ENCODE results near the gene IFNA17.
"Not testable (repeated sequence)": the region's sequence is repeated elsewhere in the genome, so short reads cannot be mapped to it uniquely, and the experiment has no call there.

The IFNA17 gene

DNA sequence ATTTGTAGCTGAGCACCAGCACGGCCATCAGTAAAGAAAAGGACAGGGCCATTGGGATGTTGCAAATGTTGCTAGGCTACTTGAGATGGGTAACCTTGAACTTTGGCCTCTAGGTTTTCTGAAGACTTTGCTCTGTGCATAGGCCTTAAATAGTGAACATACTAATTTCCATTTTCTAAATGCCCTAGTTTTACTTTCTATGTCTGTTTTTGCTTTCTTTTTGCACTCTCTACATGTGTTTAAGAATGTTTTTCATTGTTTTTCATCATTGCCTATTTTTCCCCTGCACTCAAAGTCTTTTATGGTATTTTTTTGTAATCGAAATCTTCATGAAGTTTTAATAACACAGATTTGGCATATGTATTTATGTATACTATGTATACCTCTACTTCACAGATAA, at the start of gene IFNA17:
Gene IFNA17 (minus strand): TSS at position 101 of the 400 bp plus-strand sequence. CDS start 49 bp downstream, at position 52.
- FAIRE-seq: no peak

DNA sequence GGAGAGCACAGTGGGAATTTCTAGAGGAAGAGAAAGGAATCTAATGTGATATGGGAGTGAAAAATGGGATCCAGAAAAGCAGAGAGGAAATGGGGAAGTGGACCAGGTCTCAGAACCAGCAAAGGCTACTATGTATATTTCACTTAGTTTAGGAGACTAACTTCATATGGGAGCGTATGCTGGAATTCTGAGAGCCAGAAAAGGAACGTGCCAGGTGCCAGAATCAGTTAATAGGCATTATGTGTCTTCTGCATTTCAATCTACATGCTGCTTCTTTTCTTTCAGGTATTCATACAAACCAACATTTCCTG, 40.3 kb upstream of the IFNA17 start:
- FAIRE-seq: no peak

DNA sequence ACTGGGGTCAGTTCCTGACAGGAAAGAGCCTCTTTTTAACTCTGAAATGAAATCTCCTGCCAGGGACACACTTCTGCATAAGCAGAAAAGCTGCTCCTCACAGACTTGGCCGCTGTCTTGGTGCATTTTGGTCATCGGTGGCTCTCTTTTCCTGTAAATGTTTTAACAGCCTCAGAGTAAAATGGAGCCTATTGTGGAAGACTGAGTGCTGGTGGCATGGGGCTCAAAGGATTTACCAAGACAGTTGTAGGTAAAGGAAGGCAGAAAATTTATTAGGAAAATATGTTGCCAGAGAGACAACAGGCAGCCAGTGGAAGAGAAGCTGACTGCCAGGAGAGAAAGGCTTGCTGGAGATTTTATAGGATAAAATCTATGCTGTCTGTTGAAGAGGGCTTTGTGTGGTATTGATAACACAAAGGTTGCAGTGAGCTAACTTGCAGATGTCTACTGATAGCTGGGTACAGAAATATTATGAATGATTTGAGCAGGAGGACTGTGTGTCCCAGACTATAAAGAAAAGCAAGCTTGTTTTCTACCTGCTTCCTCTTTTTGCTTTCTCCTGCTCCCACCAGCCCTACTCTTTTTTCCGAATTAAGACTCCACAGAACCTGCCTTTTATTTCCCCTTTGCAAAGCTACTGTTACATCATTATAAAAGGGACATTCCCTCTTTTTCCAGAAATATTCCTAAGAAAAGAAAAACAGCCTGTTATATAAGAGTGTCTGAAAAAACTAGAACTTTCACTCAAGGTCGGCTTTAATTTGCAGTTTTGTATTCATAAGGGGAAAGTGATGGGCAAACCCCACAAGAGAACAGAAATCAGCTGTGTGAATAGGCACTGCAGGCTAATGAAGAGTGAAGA, 39.7 kb upstream of the IFNA17 start:
- FAIRE-seq: no peak

DNA sequence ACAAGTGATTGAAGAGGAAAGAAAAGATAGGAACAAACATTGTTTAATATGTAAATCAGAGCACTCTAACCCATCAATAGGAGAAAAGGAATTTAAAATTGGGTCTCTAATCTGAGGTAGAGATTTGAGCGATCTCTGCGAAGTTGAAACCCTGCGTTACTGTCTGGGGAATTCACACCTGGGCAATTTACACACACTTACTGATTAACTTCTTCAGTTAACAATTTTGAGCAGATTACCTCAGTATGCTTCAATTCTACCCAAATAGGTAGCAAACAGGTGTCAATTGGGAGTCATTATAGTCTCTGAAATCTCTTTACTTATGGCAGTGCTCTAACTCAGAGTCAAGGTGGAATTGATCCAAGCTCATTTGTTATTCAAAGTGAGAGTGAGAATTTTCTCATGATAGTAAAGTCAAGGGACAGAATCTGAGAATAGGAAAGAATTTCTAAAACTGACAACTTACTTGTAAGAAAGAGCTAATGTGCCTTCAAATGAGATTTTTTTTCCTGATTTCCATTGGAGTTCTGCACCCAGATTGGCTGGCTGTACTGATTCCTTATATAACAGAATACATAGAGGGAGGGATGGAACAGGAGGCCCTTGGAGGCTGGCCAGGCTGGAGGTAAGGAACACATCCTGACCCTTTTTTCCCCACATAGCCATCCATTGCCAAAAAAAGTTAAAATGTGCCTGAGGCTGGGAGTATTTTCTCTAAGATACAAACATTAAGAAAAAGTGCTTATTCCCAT, 38.9 kb upstream of the IFNA17 start:
- FAIRE-seq: no peak

DNA sequence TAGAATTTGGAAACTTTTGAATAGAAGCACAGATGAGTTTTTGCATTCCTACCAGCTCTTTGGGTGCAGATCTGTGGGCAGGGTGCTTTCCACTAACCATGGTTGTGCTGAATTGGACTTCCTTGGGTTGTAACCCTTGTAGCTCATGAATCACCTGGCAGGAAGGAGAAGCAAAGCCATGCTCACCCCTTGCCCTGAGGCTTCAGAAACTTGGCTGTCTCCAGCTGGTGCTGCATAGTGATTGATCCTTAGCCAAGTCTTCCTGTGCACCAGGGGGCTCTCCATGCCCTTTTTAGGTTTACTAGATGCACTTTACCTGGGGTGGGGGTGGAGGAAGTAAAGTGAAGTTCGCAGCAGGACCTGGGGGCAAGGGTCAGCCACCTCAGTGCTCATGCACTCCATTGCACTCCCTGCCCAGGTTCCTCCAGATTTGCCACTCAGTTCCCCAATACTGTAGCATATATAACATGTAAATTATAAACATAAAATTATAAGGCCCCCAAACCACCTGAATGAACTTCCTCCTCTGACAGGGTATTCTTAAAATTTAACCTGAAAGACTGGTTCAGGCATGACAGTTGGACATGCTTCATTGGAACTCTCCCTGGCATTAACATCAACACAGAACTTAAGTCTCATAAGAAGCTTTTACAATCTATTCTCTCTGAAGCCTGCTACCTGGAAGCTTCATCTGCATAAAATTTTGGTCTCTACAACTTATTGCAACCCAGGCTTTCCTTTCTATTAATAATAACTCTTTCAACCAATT, 37.6 kb upstream of the IFNA17 start:
- FAIRE-seq: no peak

DNA sequence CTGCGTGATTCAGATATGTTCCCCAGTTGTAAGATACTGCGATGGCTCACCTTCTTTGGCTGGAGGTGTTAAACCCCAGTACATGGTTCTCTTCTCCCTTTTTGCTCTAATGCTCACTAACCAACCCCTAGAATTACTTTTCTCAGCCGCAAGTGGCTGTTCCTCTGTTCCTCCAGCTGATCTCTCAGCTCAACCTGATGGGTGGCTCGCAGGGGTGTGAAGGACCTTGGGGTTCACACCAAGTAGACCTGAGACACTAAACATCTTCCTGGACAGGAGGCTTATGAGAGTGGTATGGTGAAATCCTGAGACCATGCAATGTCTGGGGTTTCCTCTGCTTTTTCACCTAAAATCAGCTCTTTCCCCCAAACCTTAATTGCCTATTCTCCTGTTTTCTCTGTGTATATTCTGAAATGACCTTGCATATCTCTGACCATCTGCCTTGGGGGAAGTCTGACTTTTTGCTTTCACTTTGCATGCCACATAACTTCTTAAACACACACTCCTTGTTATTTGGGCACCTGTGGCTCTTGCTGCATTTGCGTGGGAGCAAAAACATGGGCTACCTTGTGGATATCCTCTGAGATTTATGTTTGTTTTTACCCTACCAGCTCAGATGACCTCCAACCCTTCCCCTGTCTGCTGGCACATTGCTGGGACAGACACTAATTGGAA, 27.7 kb upstream of the IFNA17 start:
- FAIRE-seq: no peak

DNA sequence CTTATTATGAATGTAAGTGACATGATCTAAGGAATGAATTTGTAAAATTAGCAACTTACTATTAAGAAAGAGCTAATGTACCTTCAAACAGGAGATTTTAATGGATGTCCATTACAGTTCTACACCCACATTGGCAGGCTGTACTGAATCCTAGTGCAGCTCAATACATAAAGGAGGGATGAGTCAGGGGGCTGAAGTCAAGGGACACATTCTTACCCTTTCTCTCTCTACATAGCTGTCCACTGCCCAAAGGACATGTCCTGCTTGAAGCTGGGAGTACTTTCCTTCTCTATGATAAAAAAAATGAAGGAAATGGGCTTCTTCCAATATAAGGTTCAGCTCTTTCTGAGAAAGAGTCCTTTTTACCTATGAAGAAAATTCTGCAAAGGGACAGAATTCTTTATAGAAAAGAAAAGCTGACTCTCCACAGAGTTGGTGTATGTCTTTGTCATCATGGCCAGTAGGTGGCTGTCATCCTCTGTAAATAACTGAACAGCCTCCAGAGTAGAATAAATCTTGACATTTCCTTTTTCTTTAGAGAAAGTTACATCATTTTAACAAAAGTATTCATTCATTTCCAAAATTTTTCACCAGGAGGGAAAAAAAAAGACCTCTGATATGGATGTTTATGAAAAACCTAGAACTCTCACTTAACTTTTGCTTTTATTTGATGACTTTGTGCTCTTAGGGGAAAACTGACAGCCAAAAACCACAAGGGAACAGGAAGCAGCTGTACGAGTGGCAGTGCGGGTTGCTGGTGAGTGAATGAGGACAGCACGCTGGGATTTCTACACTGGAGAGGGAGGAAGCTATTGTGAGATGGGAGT, 24.9 kb upstream of the IFNA17 start:
- FAIRE-seq: peak; percentile 13

DNA sequence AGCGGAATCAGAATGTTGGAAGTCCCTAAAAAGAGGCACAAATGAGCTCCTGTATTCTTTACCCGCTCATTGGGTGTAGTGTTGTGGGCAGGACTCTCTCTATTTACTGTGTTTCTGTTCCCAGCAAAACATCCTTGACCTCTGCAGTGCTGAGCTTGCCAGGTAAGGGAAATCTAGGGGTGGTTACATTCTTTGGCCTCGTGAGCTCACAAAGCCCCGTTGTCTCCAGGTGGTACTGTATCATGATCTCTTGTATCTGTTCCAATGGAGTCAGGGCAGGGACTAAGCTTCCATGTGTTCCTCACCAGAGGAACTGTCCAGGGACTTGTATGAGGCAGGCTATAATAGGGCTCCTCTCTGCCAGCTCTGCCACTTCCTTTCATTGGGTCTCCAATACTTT, 23.6 kb upstream of the IFNA17 start:
- FAIRE-seq: no peak

DNA sequence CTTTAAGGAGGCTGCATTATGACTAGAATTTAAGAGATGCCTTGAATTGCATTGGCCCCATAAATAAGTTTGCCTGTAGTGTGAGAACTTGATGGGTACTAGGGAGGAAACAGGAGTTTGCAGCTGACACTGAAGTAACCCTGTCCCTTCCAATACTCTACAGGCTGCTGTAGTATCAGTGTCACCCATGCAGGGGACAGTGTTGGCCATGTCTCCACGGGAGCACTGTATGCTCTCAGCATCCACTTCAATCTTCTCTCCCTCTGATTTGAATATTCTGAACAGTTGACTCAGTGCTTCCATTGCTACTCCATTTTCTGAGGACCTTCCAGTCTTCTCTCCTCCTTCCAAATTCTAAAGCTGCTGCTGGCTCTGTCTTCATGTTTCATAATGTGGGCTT, 23.2 kb upstream of the IFNA17 start:
- no peak for FAIRE-seq

DNA sequence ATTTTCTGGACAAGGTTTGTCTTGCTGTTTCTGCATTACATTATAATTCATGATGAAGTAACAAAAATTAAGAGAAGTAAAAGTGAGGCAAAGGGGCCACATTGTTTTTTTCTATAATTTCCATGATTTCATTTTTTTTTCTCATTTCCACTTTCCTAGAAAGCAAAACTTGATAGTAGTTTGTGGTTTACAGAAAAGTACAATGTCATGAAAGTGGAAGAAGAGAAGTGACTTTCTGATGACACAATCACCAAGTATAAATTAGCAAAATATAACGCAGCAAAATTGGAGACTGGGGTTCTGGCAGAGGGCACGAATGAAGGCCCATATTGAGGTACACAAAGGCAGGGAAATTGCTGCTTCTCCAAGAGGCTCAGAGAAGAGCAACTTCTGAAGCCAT, 16.8 kb upstream of the IFNA17 start:
- FAIRE-seq: no peak

DNA sequence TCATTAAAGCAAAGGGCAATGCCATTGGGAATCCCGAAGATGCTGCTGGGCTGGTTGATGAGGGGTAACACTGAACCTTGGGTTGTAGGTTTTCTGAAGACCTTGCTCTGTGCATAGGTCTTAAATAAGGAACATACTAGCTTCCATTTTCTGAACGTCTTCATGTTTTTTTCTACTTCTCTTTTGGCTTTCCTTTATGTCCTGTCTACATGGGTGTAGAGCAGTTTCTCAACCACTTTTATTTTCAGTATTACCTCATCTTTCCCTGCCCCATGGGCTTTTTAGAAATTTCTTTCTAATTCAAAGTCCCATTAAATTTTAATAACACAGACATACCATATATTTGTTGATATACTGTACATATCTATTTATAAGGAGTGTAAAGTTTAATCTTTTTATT, 11.9 kb upstream of the IFNA17 start, which contains the start of gene IFNA14:
Gene IFNA14 (minus strand): TSS at position 95 of the 400 bp plus-strand sequence. CDS start 70 bp downstream, at position 25.
- FAIRE-seq: no peak

DNA sequence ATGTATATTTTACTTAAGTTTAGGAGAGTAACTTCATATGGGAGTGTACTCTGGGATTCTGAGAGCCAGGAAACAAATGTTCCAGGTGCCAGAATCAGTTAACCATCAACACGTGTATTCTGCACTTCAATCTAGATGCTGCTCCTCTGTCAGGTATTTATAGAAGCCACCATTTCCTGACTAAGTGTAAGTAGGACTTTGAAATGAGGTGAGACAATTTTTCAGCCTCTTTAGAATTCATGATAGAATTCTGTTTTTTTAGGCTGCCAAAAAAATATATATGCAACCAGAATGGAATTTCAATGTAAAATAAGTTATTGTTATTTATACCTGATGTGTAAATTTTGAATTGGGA, 8.3 kb upstream of the IFNA17 start:
- not testable (repeated sequence) for FAIRE-seq

DNA sequence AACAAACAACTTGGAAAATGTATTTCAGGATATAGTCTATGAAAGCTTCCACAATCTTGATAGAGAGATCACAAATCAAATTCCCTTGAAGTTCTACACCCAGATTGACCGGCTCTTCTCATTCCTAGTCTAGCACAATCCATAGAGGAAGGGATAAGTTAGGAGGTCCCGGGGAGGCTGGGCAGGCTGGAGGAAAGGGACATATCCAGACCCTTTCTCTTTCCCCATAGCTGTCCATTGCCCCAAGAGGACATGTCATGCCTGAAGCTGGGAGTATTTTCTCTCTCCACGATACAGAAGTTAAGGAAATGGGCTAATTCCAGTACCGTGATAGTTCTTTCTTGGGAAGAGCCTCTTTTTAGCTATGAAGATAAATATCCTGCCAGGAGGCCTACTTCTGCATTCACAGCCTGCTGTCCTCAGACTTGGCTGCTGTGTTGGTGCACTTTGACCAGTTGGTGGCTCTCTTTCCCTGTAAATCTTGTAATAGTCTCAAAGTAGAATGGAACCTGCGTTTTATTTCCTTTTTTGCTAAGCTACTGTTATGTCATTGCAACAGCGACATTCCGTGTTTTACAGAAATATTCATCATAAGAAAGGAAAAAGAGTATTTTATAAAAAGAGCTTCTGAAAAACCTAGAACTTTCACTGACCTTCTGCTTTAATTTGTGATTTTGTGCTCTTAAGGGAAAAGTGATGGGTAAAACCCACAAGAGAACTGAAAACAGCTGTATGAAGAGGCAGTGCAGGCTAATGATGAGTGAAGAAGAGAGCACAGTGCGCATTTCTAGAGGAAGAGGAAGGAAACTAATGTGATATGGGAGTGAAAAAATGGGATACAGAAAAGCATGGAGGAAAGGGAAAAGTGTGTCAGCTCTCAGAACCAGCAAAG, 7.7 kb upstream of the IFNA17 start:
- FAIRE-seq: peak; percentile 57

DNA sequence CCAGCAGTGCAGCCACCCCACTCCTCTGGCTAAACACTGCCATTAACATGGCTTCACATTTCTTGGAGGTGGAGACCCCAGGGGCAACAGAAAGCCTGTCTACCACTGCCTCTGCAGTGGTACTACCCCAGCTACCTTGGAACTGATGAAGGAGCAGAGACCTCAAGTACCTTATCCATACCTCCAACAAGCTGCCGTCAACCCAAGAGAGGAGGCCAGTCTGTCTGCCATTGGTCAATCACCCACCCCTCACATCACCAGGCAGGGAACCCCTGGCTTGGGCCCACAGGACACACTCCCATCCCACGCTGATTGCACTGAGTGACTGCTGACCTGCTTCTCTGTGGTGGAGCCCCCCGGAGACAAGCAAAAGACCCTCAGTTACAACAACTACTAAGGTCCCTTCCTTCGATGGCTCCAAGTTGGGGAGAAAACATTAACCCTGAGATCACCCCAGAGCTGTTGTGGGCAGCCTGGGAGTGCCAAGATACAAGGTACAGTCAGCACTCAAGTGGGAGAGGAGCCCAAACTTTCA, 6.2 kb upstream of the IFNA17 start:
- no peak for FAIRE-seq

DNA sequence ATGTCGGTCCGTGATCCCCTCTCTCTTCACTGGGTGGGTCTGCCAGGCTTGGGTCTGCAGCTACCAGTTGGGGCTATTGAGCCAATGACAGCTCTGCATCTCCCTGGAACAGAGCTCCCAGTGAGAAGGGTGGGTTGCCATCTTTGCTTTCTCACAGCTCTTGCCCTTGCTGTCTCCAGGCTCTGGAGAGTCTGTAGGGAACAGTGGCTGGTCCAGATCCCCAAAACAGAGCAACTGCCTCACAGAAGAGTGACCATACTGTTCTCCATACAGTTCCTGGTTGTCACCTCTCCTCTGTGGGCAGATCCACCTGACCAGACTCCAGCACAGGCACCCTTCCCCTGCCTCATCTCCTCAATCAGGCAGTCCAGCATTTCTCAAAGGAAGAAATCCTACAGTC, 5.2 kb upstream of the IFNA17 start:
- no peak for FAIRE-seq

DNA sequence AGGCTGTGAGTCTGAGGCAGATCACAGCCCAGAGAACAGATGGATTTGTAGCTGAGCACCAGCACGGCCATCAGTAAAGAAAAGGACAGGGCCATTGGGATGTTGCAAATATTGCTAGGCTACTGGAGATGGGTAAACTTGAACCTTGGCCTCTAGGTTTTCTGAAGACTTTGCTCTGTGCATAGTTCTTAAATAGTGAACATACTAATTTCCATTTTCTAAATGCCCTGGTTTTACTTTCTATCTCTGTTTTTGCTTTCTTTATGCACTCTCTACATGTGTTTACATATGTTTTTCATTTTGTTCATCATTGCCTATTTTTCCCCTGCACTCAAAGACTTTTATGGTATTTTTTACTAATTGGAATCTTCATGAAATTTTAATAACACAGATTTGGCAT, 10.8 kb downstream of the IFNA17 start, which contains the start of gene IFNA16:
Gene IFNA16 (minus strand): TSS at position 101 of the 400 bp plus-strand sequence. CDS start 6 bp downstream, at position 95.
- not testable (repeated sequence) for FAIRE-seq

DNA sequence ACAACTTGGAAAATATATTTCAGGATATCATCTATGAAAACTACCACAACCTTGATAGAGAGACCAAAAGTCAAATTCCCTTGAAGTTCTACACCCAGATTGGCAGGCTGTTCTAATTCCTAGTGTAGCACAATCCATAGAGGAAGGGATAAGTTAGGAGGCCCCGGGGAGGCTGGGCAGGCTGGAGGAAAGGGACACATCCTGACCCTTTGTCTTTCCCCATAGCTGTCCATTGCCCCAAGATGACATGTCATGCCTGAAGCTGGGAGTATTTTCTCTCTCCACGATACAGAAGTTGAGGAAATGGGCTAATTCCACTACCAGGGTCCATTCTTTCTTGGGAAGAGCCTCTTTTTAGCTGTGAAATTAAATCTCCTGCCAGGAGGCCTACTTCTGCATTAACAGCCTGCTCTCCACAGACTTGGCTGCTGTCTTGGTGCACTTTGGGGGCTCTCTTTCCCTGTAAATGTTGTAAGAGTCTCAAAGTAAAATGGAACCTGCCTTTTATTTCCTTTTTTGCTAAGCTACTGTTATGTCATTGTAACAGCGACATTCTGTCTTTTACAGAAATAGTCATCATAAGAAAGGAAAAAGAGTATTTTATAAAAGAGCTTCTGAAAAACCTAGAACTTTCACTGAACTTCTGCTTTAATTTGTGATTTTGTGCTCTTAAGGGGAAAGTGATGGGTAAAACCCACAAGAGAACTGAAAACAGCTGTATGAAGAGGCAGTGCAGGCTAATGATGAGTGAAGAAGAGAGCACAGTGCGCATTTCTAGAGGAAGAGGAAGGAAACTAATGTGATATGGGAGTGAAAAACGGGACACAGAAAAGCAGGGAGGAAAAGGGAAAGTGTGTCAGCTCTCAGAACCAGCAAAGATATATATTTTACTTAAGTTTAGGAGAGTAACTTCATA, 14.4 kb downstream of the IFNA17 start:
- peak; percentile 42 for FAIRE-seq

DNA sequence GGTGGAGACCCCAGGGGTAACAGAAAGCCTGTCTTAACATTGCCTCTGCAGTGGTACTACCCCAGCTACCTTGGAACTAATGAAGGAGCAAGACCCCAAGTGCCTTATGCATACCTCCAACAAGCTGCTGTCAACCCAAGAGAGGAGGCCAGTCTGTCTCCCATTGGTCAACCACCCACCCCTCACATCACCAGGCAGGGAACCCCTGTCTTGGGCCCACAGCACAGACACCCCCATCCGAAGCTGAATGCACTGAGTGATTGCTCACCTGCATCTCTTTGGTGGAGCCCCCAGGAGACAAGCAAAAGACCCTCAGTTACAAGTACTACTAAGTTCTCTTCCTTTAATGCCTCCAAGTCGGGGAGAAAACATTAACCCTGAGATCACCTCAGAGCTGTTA, 15.9 kb downstream of the IFNA17 start:
- not testable (repeated sequence) for FAIRE-seq

DNA sequence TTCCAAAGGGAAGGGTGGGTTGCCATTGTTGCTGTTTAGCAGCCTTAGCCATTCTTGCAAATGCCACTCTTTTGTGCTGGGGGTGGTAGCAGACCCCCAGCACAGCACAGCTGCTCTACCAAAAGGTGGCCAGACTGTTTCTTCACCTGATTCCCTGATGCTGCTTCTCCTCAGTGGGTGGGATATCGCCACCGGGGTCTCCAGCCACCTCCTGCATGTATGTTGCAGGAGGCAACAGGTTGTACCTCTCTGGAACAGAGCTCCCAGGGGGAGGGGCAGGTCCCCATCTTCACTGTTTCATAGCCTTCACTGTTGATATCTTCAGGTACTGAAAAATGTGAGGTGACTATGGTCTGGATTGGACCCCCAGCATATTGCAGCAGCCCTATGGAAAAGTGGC, 17.2 kb downstream of the IFNA17 start:
- FAIRE-seq: not testable (repeated sequence)

All from G401.6 (cell line).